22Rv1 (cell line): ENCODE data around the gene ZSCAN25.

Source experiments
- CTCF ChIP-seq: fragments of 450-650 bp; IDR thresholded peaks from 2 replicates; pipeline ENCODE4 v1.5.1; 2017; ENCODE audit warnings: mild to moderate bottlenecking
- ZFX ChIP-seq: fragments of 450-650 bp; IDR thresholded peaks from 2 replicates; pipeline ENCODE4 v1.6.1; 2017; ENCODE audit warnings: antibody characterized with exemption, borderline replicate concordance

GRCh38 chr7:99674995-99675742 is 58.4 kb downstream of the ZSCAN25 start:
- no peak for TF ChIP-seq CTCF
- TF ChIP-seq ZFX, result no peak
